Stomach (tissue), 9 donors: ENCODE data around the gene AUTS2. TPM values are rescaled to one million over a fixed set of nuclear protein-coding genes. Genes with fewer than 3 reads are reported as not detected.
"Not testable (repeated sequence)": the region's sequence is repeated elsewhere in the genome, so short reads cannot be mapped to it uniquely, and the experiment has no call there.

Experiments
- DNase-seq, 2 donors: peaks; one replicate each; pipeline versions ENCODE4 v3.0.0 to v3.0.0-alpha.2; 2013 to 2019
- H3K27ac ChIP-seq, 5 donors: fragments of 200-600 bp in 4 of 5; sonication (generic) in 4 of 5; one replicate each; pipeline ENCODE4 v1.5.1; 2013 to 2019; ENCODE audit warnings: mild to moderate bottlenecking in 1 of 5, moderate library complexity in 1 of 5
- H3K27me3 ChIP-seq, 3 donors: fragments of 200-600 bp; sonication (generic); one replicate each; pipeline ENCODE4 v1.5.1; 2017 to 2019; ENCODE audit warnings: mixed run types in 1 of 3
- H3K36me3 ChIP-seq, 4 donors: fragments of 200-600 bp; sonication (generic); 1 replicate in 3 of 4; 2 replicates in 1 of 4; pipeline ENCODE4 v1.5.1; 2016 to 2019
- H3K4me1 ChIP-seq, 4 donors: fragments of 200-600 bp; sonication (generic); one replicate each; pipeline ENCODE4 v1.5.1; 2016 to 2019
- H3K4me3 ChIP-seq, 4 donors: fragments of 200-600 bp; sonication (generic) in 3 of 4; one replicate each; pipeline ENCODE4 v1.5.1; 2016 to 2019; ENCODE audit warnings: mild to moderate bottlenecking in 1 of 4
- H3K9me3 ChIP-seq, 4 donors: fragments of 200-600 bp; sonication (generic); one replicate each; pipeline ENCODE4 v1.5.1; 2016 to 2019
- CTCF ChIP-seq, 7 experiments: fragments of 450-650 bp in 4 of 7; fragments of 200-600 bp in 3 of 7; sonication (generic) in 3 of 7; IDR thresholded peaks; one replicate each; pipeline ENCODE4 v1.5.1; 2016 to 2019; ENCODE audit warnings: antibody characterized with exemption in 7 of 7, control low read depth in 2 of 7, mild to moderate bottlenecking in 1 of 7
- EP300 ChIP-seq: sonication (generic); formaldehyde crosslinking; IDR thresholded peaks from one replicate; pipeline ENCODE4 v1.6.1; 2017; ENCODE audit warnings: antibody characterized with exemption
- POLR2A ChIP-seq, 4 donors: fragments of 450-650 bp; IDR thresholded peaks; one replicate each; pipeline ENCODE4 v1.6.1; 2016; ENCODE audit warnings: antibody characterized with exemption in 4 of 4, control low read depth in 2 of 4, mild to moderate bottlenecking in 1 of 4, moderate library complexity in 1 of 4
- POLR2AphosphoS5 ChIP-seq, 3 donors: sonication (generic); formaldehyde crosslinking; IDR thresholded peaks; one replicate each; pipeline ENCODE4 v1.6.1; 2016; ENCODE audit warnings: antibody characterized with exemption in 3 of 3
- WGBS, 5 donors: extraction: QIAGEN DNeasy Blood & Tissue Kit in 3 of 5; methylation state at CpG; one replicate each; pipeline versions ENCODE4 v1.1.5 to v1.1.7; 2013 to 2018; 5-methylcytosine and 5-hydroxymethylcytosine counted together
- intact Hi-C: fragments of 100-400 bp; cut with DNase I; formaldehyde crosslinking; loops from one replicate; pipeline ENCODE4 v1.15.1; 2023; ENCODE audit warnings: low total_unique reads
- polyA plus RNA-seq, 3 donors: library from polyadenylated mRNA; stranded (reverse); fragments of 200-250 nt; gene quantifications; one replicate each; pipeline ENCODE4 v1.2.3, GENCODE V29; 2013
- total RNA-seq, 5 donors: library from RNA; depleted of rRNA; stranded (reverse); fragments of >200 nt; gene quantifications; one replicate each; pipeline versions ENCODE4 v1.1.0 to v1.2.3, GENCODE V29; 2014 to 2016
- donor health status: healthy with polysubstance abuse.
- donor health status: Bipolar disorder and iron deficiency.
- donor health status: healthy.

AUTS2 gene
- total and polyA plus RNA-seq, 8 donors, result 3.8 to 90.3 (median 38.1) TPM

- no peaks in the 10 kb centered on the region for H3K27me3 ChIP-seq
- no peaks in the 10 kb centered on the region for H3K9me3 ChIP-seq
- peaks cover 6 to 41% (median 17%) of the 10 kb centered on the region in 4 donors for H3K4me1 ChIP-seq
- WGBS, 5 donors, result 42 to 76% (median 63%) methylated on average over 1 of the region's 1 CpG
- intact Hi-C loops, result no loop called here
- DNase-seq, result no peak
- no peak overlapping the region for H3K27ac ChIP-seq
- no peak overlapping the region for H3K4me3 ChIP-seq
- no peak for TF ChIP-seq POLR2AphosphoS5 (IDR thresholded peaks at IDR 0.05)
- no peak for TF ChIP-seq EP300
- TF ChIP-seq POLR2A (IDR thresholded peaks at IDR 0.05), result no peak
- TF ChIP-seq CTCF (IDR thresholded peaks at IDR 0.05), result no peak
- H3K36me3 ChIP-seq, result no peaks in the 10 kb centered on the region
Observed at GRCh38 chr7:70726294-70726693, 1128.0 kb downstream of the AUTS2 start.

DNA sequence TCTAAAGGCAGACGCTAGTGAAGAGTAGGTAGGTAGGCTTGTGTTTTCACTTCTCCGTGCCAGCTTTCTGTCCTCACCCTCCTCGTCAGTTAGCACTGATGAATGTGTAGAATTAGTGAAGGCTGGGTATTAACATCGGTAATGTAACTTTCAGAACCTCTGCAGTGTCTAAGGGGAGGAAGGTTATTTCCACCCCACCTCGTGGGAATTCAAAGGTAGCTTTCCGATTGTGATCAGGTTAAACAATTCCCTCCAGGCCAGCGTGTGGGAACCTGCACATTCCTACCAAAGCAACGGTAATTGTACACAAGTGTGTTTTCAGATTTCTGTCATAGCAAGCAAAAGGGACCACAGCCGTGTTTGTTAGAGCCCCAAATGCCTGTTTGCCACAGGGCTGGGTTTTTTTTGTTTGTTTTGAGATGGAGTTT is 1128.7 kb downstream of the AUTS2 start:
- WGBS, 5 donors, result 51 to 75% (median 59%) methylated on average over 9 of the region's 9 CpGs
- Histone ChIP-seq H3K4me3 (no peak overlapping the region), H3K27me3 (no peaks in the 10 kb centered on the region), H3K27ac (no peak overlapping the region), H3K9me3 (no peaks in the 10 kb centered on the region), H3K36me3 (no peaks in the 10 kb centered on the region), H3K4me1 (peaks cover 6 to 41% (median 17%) of the 10 kb centered on the region in 4 donors)
- TF ChIP-seq EP300 (no peak), POLR2AphosphoS5 (IDR thresholded peaks at IDR 0.05) (no peak), POLR2A (IDR thresholded peaks at IDR 0.05) (no peak), CTCF (IDR thresholded peaks at IDR 0.05) (no peak)
- DNase-seq, result no peak
- intact Hi-C loops, result no loop called here

DNA sequence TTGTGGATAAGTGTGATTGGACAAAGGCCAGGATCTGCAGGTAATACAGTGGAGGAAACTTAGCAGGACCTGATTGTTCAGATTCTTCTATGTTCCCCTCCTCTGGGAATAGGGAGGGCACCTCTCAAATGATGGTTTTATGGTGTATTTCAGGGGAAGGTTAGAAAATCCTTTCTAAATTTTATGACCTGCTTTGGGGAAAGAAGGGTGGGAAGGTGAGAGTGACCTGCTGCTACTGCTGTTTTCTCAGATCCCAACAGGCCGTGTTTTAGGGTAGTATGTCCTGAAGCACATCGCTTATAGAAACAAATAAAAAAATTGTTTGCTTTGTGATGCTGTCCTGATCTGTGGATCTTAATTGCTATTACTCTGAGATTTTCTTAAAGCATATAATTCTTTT is 1129.6 kb downstream of the AUTS2 start:
- no peaks in the 10 kb centered on the region for H3K9me3 ChIP-seq
- peaks cover 6 to 42% (median 17%) of the 10 kb centered on the region in 4 donors for H3K4me1 ChIP-seq
- TF ChIP-seq POLR2A (IDR thresholded peaks at IDR 0.05) (no peak), EP300 (no peak), CTCF (IDR thresholded peaks at IDR 0.05) (no peak)
- H3K27me3 ChIP-seq, result no peaks in the 10 kb centered on the region
- 78 to 94% (median 87%) methylated on average over 2 of the region's 2 CpGs for WGBS, 5 donors
- H3K4me3 ChIP-seq, result no peak overlapping the region
- intact Hi-C loops, result no loop called here
- no peak overlapping the region for H3K27ac ChIP-seq
- no peak for DNase-seq
- no peaks in the 10 kb centered on the region for H3K36me3 ChIP-seq

DNA sequence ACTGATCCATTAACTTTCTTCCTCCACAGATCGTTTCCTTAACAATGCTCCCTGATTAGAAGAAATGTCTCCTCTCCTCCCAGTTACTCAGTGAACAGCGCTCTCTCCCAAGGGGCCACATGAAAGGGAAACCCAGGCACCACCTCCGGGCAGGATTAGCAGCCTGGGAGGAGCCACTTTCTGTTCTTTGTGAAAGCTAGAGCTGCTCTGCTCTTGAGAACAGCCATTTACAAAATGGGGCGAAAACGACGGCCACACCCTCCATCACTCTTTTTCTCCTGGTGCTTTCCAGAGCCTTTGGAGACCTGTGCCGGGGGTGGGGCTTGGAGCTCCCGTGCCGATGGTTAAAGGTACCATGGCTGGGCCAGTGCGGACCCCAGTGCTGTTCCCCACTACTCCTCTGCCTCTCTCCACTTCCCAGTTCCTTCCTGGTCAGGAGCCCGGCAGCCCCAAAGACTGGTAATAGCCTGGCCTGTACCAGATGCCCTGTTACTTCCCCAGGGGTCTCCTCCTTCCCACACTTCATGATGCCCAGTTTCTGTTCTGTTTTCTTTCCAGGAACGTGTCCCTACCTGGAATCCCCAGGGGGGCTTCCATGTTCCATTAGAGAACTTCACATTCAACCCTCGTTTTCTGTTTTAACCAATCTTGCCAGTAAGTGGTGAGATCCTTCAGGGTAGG is 1130.7 kb downstream of the AUTS2 start:
- H3K4me3 ChIP-seq, result no peak overlapping the region
- DNase-seq, result peak in 1 of 2 donors; percentile 43

DNA sequence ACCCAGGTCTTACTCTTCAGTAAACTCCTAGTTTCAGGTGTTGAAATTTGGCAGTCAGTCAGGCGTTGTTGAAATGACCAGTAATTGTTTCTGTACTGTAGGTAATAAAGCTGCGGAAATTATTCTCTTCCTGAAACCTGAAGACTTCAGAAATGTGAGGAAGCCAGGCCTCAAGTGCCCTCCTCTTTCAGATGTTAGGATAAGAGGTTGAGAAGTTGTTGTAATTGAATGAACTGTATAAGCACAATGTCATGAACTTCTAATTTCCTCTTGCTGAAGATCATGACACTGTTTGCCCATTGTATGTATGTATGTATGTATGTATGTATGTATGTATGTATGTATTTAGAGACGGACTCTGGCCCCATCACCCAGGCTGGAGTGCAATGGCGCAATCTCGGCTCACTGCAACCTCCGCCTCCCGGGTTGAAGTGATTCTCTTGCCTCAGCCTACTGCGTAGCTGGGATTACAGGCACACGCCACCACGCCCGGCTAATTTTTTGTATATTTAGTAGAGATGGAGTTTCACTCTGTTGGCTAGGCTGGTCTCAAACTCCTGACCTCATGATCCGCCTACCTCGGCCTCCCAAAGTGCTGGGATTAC is 1131.4 kb downstream of the AUTS2 start:
- H3K9me3 ChIP-seq, H3K27me3 ChIP-seq: not testable (repeated sequence)
- 81 to 95% (median 92%) methylated on average over 13 of the region's 13 CpGs for WGBS, 5 donors

More for the DNA sequence above, 1130.7 kb downstream of the AUTS2 start:
- TF ChIP-seq POLR2AphosphoS5 (IDR thresholded peaks at IDR 0.05), result no peak
- Histone ChIP-seq H3K27ac (no peak overlapping the region), H3K27me3 (no peaks in the 10 kb centered on the region), H3K4me1 (peaks cover 6 to 49% (median 18%) of the 10 kb centered on the region in 4 donors), H3K36me3 (no peaks in the 10 kb centered on the region), H3K9me3 (no peaks in the 10 kb centered on the region)
- 40 to 54% (median 45%) methylated on average over 13 of the region's 13 CpGs for WGBS, 5 donors
- intact Hi-C loops, result no loop called here

More for the DNA sequence above, 1131.4 kb downstream of the AUTS2 start:
- H3K4me3 ChIP-seq, intact Hi-C loops, DNase-seq, H3K36me3 ChIP-seq, H3K27ac ChIP-seq: not testable (repeated sequence)
- H3K4me1 ChIP-seq, result peaks cover 6 to 56% (median 21%) of the 10 kb centered on the region in 4 donors
